Neural progenitor cell (in vitro differentiated cells): ENCODE measurements around the gene GTPBP6.

Experiments
- CTCF ChIP-seq: fragments of 200-600 bp; sonication (generic); IDR thresholded peaks from 2 replicates; pipeline ENCODE4 v1.5.1; 2017; ENCODE audit warnings: antibody characterized with exemption, mild to moderate bottlenecking
- EZH2 ChIP-seq: fragments of 200-600 bp; sonication (generic); IDR thresholded peaks from 2 replicates; pipeline ENCODE4 v1.6.1; 2017; ENCODE audit warnings: antibody characterized with exemption, mild to moderate bottlenecking, moderate library complexity

GRCh38 chrX:275476-275966, 43.1 kb downstream of the GTPBP6 start:
- TF ChIP-seq CTCF (no peak), EZH2 (no peak)
